H1 (cell line): ENCODE data around the gene JMJD7. TPM values are rescaled to one million over a fixed set of nuclear protein-coding genes. Genes with fewer than 3 reads are reported as not detected.

Experiments used
- ATF3 ChIP-seq: IDR thresholded peaks from 2 replicates; pipeline ENCODE4 v1.6.1; 2011; ENCODE audit warnings: low read depth, mild to moderate bottlenecking, low read length; ENCODE audit not compliant: insufficient read depth
- CHD7 ChIP-seq: fragments of 300-600 bp; sonication (generic); IDR thresholded peaks from 2 replicates; pipeline ENCODE4 v1.7.1; 2012; ENCODE audit warnings: low read length, moderate library complexity, mild to moderate bottlenecking, inconsistent platforms; ENCODE audit not compliant: insufficient replicate concordance
- SIN3A ChIP-seq, 2 experiments: IDR thresholded peaks in 1 of 2; conservative IDR thresholded peaks in 1 of 2; 2 replicates each; pipeline ENCODE4 v1.6.1; 2011 to 2012; ENCODE audit warnings: low read length in 2 of 2, improper control_type of control experiment in 1 of 2, low read depth in 1 of 2, mild to moderate bottlenecking in 1 of 2
- TEAD4 ChIP-seq: IDR thresholded peaks from 2 replicates; pipeline ENCODE4 v1.6.1; 2012; ENCODE audit warnings: low read depth, low read length, inconsistent platforms, mixed read lengths
- USF2 ChIP-seq: IDR thresholded peaks from 2 replicates; pipeline ENCODE4 v1.6.1; 2011; ENCODE audit warnings: low read length, improper control_type of control experiment
- polyA plus RNA-seq, 7 experiments: library from polyadenylated mRNA; depleted of rRNA in 3 of 7; stranded (reverse) in 5 of 7; unstranded in 2 of 7; fragments of >200 nt in 5 of 7; fragments of 200-250 nt in 2 of 7; gene quantifications; 1 replicate in 5 of 7; 2 replicates in 1 of 7; 4 replicates in 1 of 7; pipeline versions ENCODE4 v1.2.1 to v1.2.3, GENCODE V29; 2011 to 2013; ENCODE audit warnings: missing spikeins in 2 of 7, mixed read lengths in 2 of 7
- total RNA-seq: library from RNA; stranded (reverse); fragmentation: NEBNext Ultra II Directional; extraction: Animal tissue kit (Norgen Biotek cat#: 25700); gene quantifications from 2 replicates; pipeline ENCODE4 v1.2.1, GENCODE V29; 2021

JMJD7 gene
- total and polyA plus RNA-seq, 2 of the 8 experiments (the other 6 are each of a cell fraction or from before 2014, with no cell fraction given), result 15.0 to 20.0 TPM

- no peak for TF ChIP-seq USF2
- no peak for TF ChIP-seq SIN3A (conservative IDR thresholded peaks at IDR 0.05 in 1 of 2, IDR thresholded peaks at IDR 0.05 in 1 of 2; ENCODE audit: low read depth in 1 of 2, low read length in 2 of 2)
- TF ChIP-seq CHD7, result no peak
- TF ChIP-seq TEAD4, result no peak
- no peak for TF ChIP-seq ATF3
Measured at GRCh38 chr15:41814534-41814933, 13.4 kb upstream of the JMJD7 start (continued).
